GM18499 (cell line): ENCODE results near the gene SLC10A7.
"Not testable (repeated sequence)": the region's sequence is repeated elsewhere in the genome, so short reads cannot be mapped to it uniquely, and the experiment has no call there.

Source experiments
- ATAC-seq: cut with Tn5 transposase; IDR thresholded peaks from one replicate; pipeline ENCODE4 v1.9.1; 2021; ENCODE audit warnings: moderate number of reproducible peaks; ENCODE audit not compliant: insufficient read depth, unreplicated experiment

Gene SLC10A7

GRCh38 chr4:146371812-146372211, 149.9 kb downstream of the SLC10A7 start:
- ATAC-seq: no peak

- ATAC-seq: no peak
Measured at GRCh38 chr4:146370841-146371240, 150.9 kb downstream of the SLC10A7 start.

GRCh38 chr4:146369446-146369845, 152.3 kb downstream of the SLC10A7 start:
- ATAC-seq: no peak

GRCh38 chr4:146368209-146368608, 153.5 kb downstream of the SLC10A7 start:
- ATAC-seq: no peak

- ATAC-seq: no peak
Measured at GRCh38 chr4:146367347-146367746, 154.4 kb downstream of the SLC10A7 start.

- no peak for ATAC-seq
Measured at GRCh38 chr4:146359771-146360170, 162.0 kb downstream of the SLC10A7 start.

GRCh38 chr4:146350114-146350513, 171.6 kb downstream of the SLC10A7 start:
- not testable (repeated sequence) for ATAC-seq

- no peak for ATAC-seq
Measured at GRCh38 chr4:146349306-146349705, 172.4 kb downstream of the SLC10A7 start.

GRCh38 chr4:146347822-146348221, 173.9 kb downstream of the SLC10A7 start:
- ATAC-seq: no peak

- no peak for ATAC-seq
Measured at GRCh38 chr4:146346276-146346675, 175.5 kb downstream of the SLC10A7 start.

- no peak for ATAC-seq
Measured at GRCh38 chr4:146343776-146344175, 178.0 kb downstream of the SLC10A7 start.

- peak; percentile 77 for ATAC-seq
Measured at GRCh38 chr4:146343199-146343598, 178.5 kb downstream of the SLC10A7 start.

- no peak for ATAC-seq
Measured at GRCh38 chr4:146342600-146343192, 179.0 kb downstream of the SLC10A7 start.

GRCh38 chr4:146340798-146341197, 180.9 kb downstream of the SLC10A7 start:
- ATAC-seq: no peak

GRCh38 chr4:146338512-146338911, 183.2 kb downstream of the SLC10A7 start:
- no peak for ATAC-seq

GRCh38 chr4:146336410-146336807, 185.3 kb downstream of the SLC10A7 start:
- no peak for ATAC-seq

- no peak for ATAC-seq
Measured at GRCh38 chr4:146335763-146336409, 185.9 kb downstream of the SLC10A7 start.

- no peak for ATAC-seq
Measured at GRCh38 chr4:146334862-146335449, 186.8 kb downstream of the SLC10A7 start.

- peak; percentile 11 for ATAC-seq
Measured at GRCh38 chr4:146333895-146334262, 187.9 kb downstream of the SLC10A7 start.

- peak; percentile 77 for ATAC-seq
Measured at GRCh38 chr4:146333187-146333894, 188.4 kb downstream of the SLC10A7 start.

GRCh38 chr4:146330392-146330791, 191.3 kb downstream of the SLC10A7 start:
- no peak for ATAC-seq
